ENCODE data around the gene ICAM4. TPM values are rescaled to one million over a fixed set of nuclear protein-coding genes. Genes with fewer than 3 reads are reported as not detected.

Gene ICAM4
- total and polyA plus RNA-seq, 2 of the 13 experiments (the other 11 are each of a cell fraction or from before 2014, with no cell fraction given) = 2.9 to 4.0 TPM

- TF ChIP-seq NRL (CRISPR knock-in tag; IDR thresholded peaks at IDR 0.05; ENCODE audit: borderline replicate concordance) (0 out of 2 replicates have a peak, but pooled peaks have one; percentile 48), CENPBD1 (CRISPR knock-in tag; IDR thresholded peaks at IDR 0.05; ENCODE audit: borderline replicate concordance, low read depth) (no peak), JDP2 (CRISPR knock-in tag; IDR thresholded peaks at IDR 0.05; ENCODE audit: borderline replicate concordance) (no peak), NFYC (CRISPR knock-in tag; IDR thresholded peaks at IDR 0.05) (no peak), FOXK2 (IDR thresholded peaks at IDR 0.05) (no peak), HNRNPLL (IDR thresholded peaks at IDR 0.05; ENCODE audit: low read depth, low read length, poor library complexity, severe bottlenecking) (no peak), ZFP36L1 (CRISPR knock-in tag; IDR thresholded peaks at IDR 0.05) (no peak), HES4 (CRISPR knock-in tag; IDR thresholded peaks at IDR 0.05; ENCODE audit: borderline replicate concordance) (no peak), PAXIP1 (CRISPR knock-in tag; conservative IDR thresholded peaks at IDR 0.05) (no peak), RNF219 (CRISPR knock-in tag; IDR thresholded peaks at IDR 0.05) (no peak), MED8 (CRISPR knock-in tag; IDR thresholded peaks at IDR 0.05; ENCODE audit: insufficient replicate concordance) (no peak), ZFP36L2 (CRISPR knock-in tag; IDR thresholded peaks at IDR 0.05) (no peak), TEAD2 (CRISPR knock-in tag; IDR thresholded peaks at IDR 0.05) (no peak), ZNF770 (CRISPR knock-in tag; IDR thresholded peaks at IDR 0.05) (peak; percentile 93), MLXIP (CRISPR knock-in tag; IDR thresholded peaks at IDR 0.05; ENCODE audit: borderline replicate concordance) (no peak), ZNF577 (CRISPR knock-in tag; IDR thresholded peaks at IDR 0.05; ENCODE audit: borderline replicate concordance, low read depth) (no peak), DMAP1 (CRISPR knock-in tag; IDR thresholded peaks at IDR 0.05) (no peak), RFX3 (CRISPR knock-in tag; IDR thresholded peaks at IDR 0.05) (no peak)
Measured at GRCh38 chr19:10295305-10295846, 8.6 kb downstream of the ICAM4 start (continued).
